AG04449 (cell line): ENCODE data around the gene FGF14.

Experiments used
- CTCF ChIA-PET: fragments of 350-600 bp; formaldehyde crosslinking; extraction: SDS; loops from one replicate; lab custom pipeline; 2021; ENCODE audit warnings: antibody characterized with exemption; lab: Yijun Ruan, JAX
- POLR2A ChIA-PET: fragments of 400-600, 350-600 bp; formaldehyde crosslinking; extraction: SDS; loops from one replicate; lab custom pipeline; 2020; ENCODE audit warnings: antibody characterized with exemption, inconsistent platforms; lab: Yijun Ruan, JAX
- DNase-seq: peaks from one replicate; pipeline ENCODE4 v3.0.0-alpha.2; 2010; ENCODE audit warnings: low read depth, low spot score
- H3K4me3 ChIP-seq: 2 replicates; pipeline ENCODE4 v1.5.1; 2011; ENCODE audit warnings: low read depth, mild to moderate bottlenecking, control low read depth, low read length
- CTCF ChIP-seq: IDR thresholded peaks from one replicate; pipeline ENCODE4 v1.5.1; 2011; ENCODE audit warnings: mild to moderate bottlenecking, moderate library complexity, low read length, control low read depth, inconsistent platforms; ENCODE audit not compliant: insufficient read depth; ENCODE audit errors: missing control alignments

Gene FGF14

DNA sequence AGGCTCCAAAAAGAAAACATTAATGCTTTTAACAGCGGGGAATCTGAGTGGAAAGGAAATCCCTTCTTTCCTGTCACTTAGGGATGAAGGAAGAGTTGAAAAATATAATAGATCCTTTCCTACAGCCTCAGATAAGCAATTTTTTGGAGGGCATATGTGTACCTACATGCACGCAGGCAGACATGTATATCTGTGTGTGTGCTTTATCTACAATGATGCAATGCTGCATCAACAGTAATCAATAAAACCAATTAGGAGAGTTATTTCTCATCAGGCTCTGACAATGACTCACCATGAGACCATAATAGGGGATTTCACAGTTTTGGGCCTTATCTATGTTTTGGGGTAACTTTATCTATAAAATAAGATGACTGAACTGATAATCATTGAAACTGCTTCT lies 505.3 kb downstream of the FGF14 start:
- CTCF ChIA-PET = no interaction called here
- no peak for DNase-seq
- POLR2A ChIA-PET = no interaction called here
- TF ChIP-seq CTCF = no peak
- H3K4me3 ChIP-seq = no peak overlapping the region

- POLR2A ChIA-PET = interaction anchor here (0.6 kb wide), 1 partner anchor 104 kb away, joined by 3 read pairs; no protein-coding TSS in a partner anchor
- no peak for DNase-seq
- CTCF ChIA-PET = no interaction called here
- TF ChIP-seq CTCF = no peak
- H3K4me3 ChIP-seq = no peak overlapping the region
Observed at GRCh38 chr13:101893021-101893420, 508.8 kb downstream of the FGF14 start.

DNA sequence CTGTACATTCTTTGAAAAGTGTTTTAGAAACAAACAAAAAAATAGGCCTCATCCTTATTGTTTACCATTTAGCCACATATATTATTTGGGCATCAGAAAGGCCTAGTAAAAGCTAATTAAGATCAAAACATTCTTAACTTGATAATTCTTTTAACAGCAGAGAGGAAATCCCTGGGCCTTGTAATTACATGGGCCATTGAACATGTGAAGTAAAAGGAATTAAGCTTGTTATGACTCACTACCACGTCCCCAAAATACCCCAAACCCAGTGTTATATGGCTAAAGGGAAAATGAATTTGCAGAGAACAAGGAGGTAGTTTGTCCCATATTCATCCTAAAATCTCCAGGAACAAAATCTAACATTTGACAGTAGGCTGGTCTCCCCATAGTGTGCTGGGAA lies 509.6 kb downstream of the FGF14 start:
- no peak for TF ChIP-seq CTCF
- no peak overlapping the region for H3K4me3 ChIP-seq
- POLR2A ChIA-PET = no interaction called here
- CTCF ChIA-PET = interaction anchor here (1.4 kb wide), 1 partner anchor 16 kb away, joined by 3 read pairs; no protein-coding TSS in a partner anchor
- DNase-seq = no peak

- H3K4me3 ChIP-seq = no peak overlapping the region
- DNase-seq = no peak
- no peak for TF ChIP-seq CTCF
- ChIA-PET POLR2A (no interaction called here), CTCF (no interaction called here)
Observed at GRCh38 chr13:101881593-101881992, 520.3 kb downstream of the FGF14 start.

DNA sequence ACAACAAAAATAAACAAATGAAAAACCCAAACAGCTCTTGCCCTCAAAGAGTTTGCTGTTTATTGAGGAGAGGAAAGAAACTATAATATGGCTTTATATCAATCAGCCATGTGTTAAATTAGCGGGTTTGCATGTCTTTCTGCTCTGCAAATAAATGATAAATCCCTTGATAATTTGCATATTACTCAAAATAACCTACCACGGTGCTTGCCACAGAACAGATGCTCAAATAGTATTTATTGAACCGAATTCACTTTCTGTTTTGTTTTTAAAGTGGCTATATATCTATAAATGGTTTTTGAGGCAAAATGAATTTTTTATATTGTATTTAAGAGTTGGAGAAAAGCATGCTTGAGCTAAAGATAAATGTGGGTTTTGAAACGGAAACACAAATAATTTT lies 521.3 kb downstream of the FGF14 start:
- POLR2A ChIA-PET = no interaction called here

GRCh38 chr13:101876951-101877350 lies 524.9 kb downstream of the FGF14 start:
- CTCF ChIA-PET = interaction anchor here (1.2 kb wide), 1 partner anchor 15 kb away, joined by 3 read pairs; no protein-coding TSS in a partner anchor
- H3K4me3 ChIP-seq = no peak overlapping the region
- no peak for DNase-seq
- TF ChIP-seq CTCF = no peak
- POLR2A ChIA-PET = no interaction called here

More for the DNA sequence above, 521.3 kb downstream of the FGF14 start:
- no peak overlapping the region for H3K4me3 ChIP-seq
- CTCF ChIA-PET = no interaction called here
- DNase-seq = no peak
- no peak for TF ChIP-seq CTCF
